Measurements from ENCODE around the gene UPB1.

DNA sequence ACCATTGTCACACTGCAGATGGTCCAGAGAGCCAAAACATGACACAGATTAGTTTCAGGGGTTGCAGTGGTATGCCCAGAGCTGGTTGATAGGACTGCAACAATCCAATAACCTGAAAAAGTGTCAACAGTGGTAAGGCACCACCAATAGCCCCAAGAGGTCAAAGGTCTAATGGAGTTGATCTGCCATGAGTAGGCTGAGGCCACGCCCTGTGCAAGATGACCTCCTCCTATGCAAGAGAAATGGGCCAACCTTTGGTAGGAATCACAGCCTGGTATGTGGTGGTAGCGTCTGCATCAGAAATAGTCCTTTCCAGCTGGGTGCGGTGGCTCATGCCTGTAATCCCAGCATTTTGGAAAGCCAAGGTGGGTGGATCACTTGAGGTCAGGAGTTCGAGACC, 40.2 kb downstream of the UPB1 start:
- TF ChIP-seq EZH2phosphoT487 (IDR thresholded peaks at IDR 0.05; ENCODE audit: borderline replicate concordance, low read length): no peak
- TF ChIP-seq, protein P1, sequence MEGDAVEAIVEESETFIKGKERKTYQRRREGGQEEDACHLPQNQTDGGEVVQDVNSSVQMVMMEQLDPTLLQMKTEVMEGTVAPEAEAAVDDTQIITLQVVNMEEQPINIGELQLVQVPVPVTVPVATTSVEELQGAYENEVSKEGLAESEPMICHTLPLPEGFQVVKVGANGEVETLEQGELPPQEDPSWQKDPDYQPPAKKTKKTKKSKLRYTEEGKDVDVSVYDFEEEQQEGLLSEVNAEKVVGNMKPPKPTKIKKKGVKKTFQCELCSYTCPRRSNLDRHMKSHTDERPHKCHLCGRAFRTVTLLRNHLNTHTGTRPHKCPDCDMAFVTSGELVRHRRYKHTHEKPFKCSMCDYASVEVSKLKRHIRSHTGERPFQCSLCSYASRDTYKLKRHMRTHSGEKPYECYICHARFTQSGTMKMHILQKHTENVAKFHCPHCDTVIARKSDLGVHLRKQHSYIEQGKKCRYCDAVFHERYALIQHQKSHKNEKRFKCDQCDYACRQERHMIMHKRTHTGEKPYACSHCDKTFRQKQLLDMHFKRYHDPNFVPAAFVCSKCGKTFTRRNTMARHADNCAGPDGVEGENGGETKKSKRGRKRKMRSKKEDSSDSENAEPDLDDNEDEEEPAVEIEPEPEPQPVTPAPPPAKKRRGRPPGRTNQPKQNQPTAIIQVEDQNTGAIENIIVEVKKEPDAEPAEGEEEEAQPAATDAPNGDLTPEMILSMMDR (IDR thresholded peaks at IDR 0.05; ENCODE audit: low read depth, low read length, poor library complexity, severe bottlenecking): no peak

Data from DOHH2 (cell line).